Calu3 (cell line): ENCODE measurements around the gene SHMT1. TPM values are rescaled to one million over a fixed set of nuclear protein-coding genes. Genes with fewer than 3 reads are reported as not detected.
"Not testable (repeated sequence)": the region's sequence is repeated elsewhere in the genome, so short reads cannot be mapped to it uniquely, and the experiment has no call there.

Experiments
- Bru-seq: library from RNA; stranded (reverse); fragments of 400-500 nt; gene quantifications from one replicate; lab custom pipeline; 2021; lab: Mats Ljungman, UMichigan
- BruChase-seq, 2 experiments: library from RNA; stranded (reverse); fragments of 400-500 nt; gene quantifications; one replicate each; lab custom pipeline; 2021; lab: Mats Ljungman, UMichigan
- BruUV-seq: library from RNA; stranded (reverse); fragments of 400-500 nt; replicated peaks from 2 replicates; lab custom pipeline; 2021; lab: Mats Ljungman, UMichigan
- CTCF ChIA-PET: fragments of 300-600 bp; sonication (Branson Sonifier 250); formaldehyde crosslinking; loops from one replicate; lab custom pipeline; 2022; ENCODE audit warnings: antibody characterized with exemption; lab: Charles Lee
- DNase-seq: peaks from one replicate; pipeline ENCODE4 v3.0.0; 2022
- H3K27ac Mint-ChIP-seq: one replicate; pipeline ENCODE4 v1.8.0; 2022; ENCODE audit warnings: mixed read lengths; ENCODE audit not compliant: unreplicated experiment
- H3K27me3 Mint-ChIP-seq: one replicate; pipeline ENCODE4 v1.8.0; 2022; ENCODE audit warnings: mixed read lengths; ENCODE audit not compliant: unreplicated experiment
- H3K36me3 Mint-ChIP-seq: one replicate; pipeline ENCODE4 v1.8.0; 2022; ENCODE audit warnings: mild to moderate bottlenecking, moderate library complexity, mixed read lengths; ENCODE audit not compliant: insufficient read depth, unreplicated experiment
- H3K4me1 Mint-ChIP-seq: one replicate; pipeline ENCODE4 v1.8.0; 2022; ENCODE audit warnings: mild to moderate bottlenecking, low read depth, mixed read lengths; ENCODE audit not compliant: unreplicated experiment
- H3K4me3 Mint-ChIP-seq: one replicate; pipeline ENCODE4 v1.8.0; 2022; ENCODE audit warnings: mild to moderate bottlenecking, low read depth, moderate library complexity, mixed read lengths; ENCODE audit not compliant: unreplicated experiment
- H3K9me3 Mint-ChIP-seq: one replicate; pipeline ENCODE4 v1.8.0; 2022; ENCODE audit warnings: low read depth, mixed read lengths; ENCODE audit not compliant: unreplicated experiment
- CTCF ChIP-seq: fragments of 200-600 bp; IDR thresholded peaks from one replicate; pipeline ENCODE4 v1.8.0; 2022; ENCODE audit warnings: antibody characterized with exemption; ENCODE audit not compliant: unreplicated experiment
- intact Hi-C: fragments of 100-400 bp; cut with micrococcal nuclease; formaldehyde crosslinking; loops from one replicate; pipeline ENCODE4 v1.10.0; 2022; ENCODE audit not compliant: unreplicated experiment
- long read RNA-seq: library from polyadenylated mRNA; stranded (forward); transcript quantifications from one replicate; pipeline ENCODE4 v2.0.0, GENCODE V29; 2022
- total RNA-seq: library from RNA; stranded (reverse); gene quantifications from 2 replicates; pipeline ENCODE4 v1.2.3, GENCODE V29; 2022

SHMT1 gene
- 52.3 and 55.7 TPM in 2 replicates for total RNA-seq
- percentile 65 among the genes with signal in this experiment for Bru-seq, nascent RNA
- BruChase-seq, experiment 1, labeled RNA remaining after a 6-hour chase, result percentile 75 among the genes with signal in this experiment
- BruChase-seq, experiment 2, labeled RNA remaining after a 2-hour chase, result percentile 76 among the genes with signal in this experiment
- long read RNA-seq, transcript SHMT1-201 (12 exons, 2,464 nt), result major isoform, 42 of 100 reads
- long read RNA-seq, transcript SHMT1-203 (11 exons, 1,656 nt), result minor isoform, 25 of 100 reads
- long read RNA-seq, partial matches to known transcripts, result 8 of 100 reads
- long read RNA-seq, other reads (novel, unspliced or antisense), result 24 of 100 reads

GRCh38 chr17:18363101-18364049 is at the start of gene SHMT1:
Gene SHMT1 (minus strand): TSS chr17:18363550. CDS start chr17:18355981, 7,569 bp downstream.
- Mint-ChIP-seq H3K36me3 (peaks cover 29% of the 10 kb centered on the region), H3K4me1 (peaks cover 8% of the 10 kb centered on the region), H3K27me3 (no peaks in the 10 kb centered on the region), H3K27ac (peak within 1 kb of the TSS; percentile 86), H3K4me3 (peak within 1 kb of the TSS; percentile 84), H3K9me3 (no peaks in the 10 kb centered on the region)
- intact Hi-C loops, result no loop called here
- BruUV-seq, result no TSS peak
- peak; percentile 93 for DNase-seq
- CTCF ChIA-PET, result interaction anchor here (0.5 to 0.8 kb wide), 2 partner anchors 49 to 151 kb away, joined by 3 read pairs; partner anchors contain the start of genes SMCR8 and TOP3A
- TF ChIP-seq CTCF, result no peak

- peaks cover 16% of the 10 kb centered on the region for H3K4me1 Mint-ChIP-seq
- DNase-seq, intact Hi-C loops, H3K9me3 Mint-ChIP-seq, CTCF ChIA-PET, BruUV-seq, H3K27ac Mint-ChIP-seq, H3K27me3 Mint-ChIP-seq: not testable (repeated sequence)
- H3K36me3 Mint-ChIP-seq, result peaks cover 18% of the 10 kb centered on the region
- H3K4me3 Mint-ChIP-seq, result peak overlapping the region; percentile 79
Observed at GRCh38 chr17:18412001-18412538, 48.7 kb upstream of the SHMT1 start.

GRCh38 chr17:18411377-18411864 is 48.1 kb upstream of the SHMT1 start:
- BruUV-seq, DNase-seq, intact Hi-C loops, H3K27me3 Mint-ChIP-seq, H3K9me3 Mint-ChIP-seq, CTCF ChIA-PET: not testable (repeated sequence)
- H3K27ac Mint-ChIP-seq, result peak overlapping the region; percentile 54
- peak overlapping the region; percentile 79 for H3K4me3 Mint-ChIP-seq
- peaks cover 18% of the 10 kb centered on the region for H3K36me3 Mint-ChIP-seq
- H3K4me1 Mint-ChIP-seq, result peaks cover 16% of the 10 kb centered on the region

GRCh38 chr17:18410736-18411135 is 47.4 kb upstream of the SHMT1 start:
- Mint-ChIP-seq H3K36me3 (peaks cover 18% of the 10 kb centered on the region), H3K4me1 (peaks cover 16% of the 10 kb centered on the region), H3K4me3 (peak overlapping the region; percentile 79)
- H3K27me3 Mint-ChIP-seq, CTCF ChIA-PET, DNase-seq, intact Hi-C loops, H3K9me3 Mint-ChIP-seq, BruUV-seq, H3K27ac Mint-ChIP-seq: not testable (repeated sequence)

- H3K4me3 Mint-ChIP-seq, intact Hi-C loops, BruUV-seq, H3K27ac Mint-ChIP-seq, CTCF ChIA-PET, DNase-seq, H3K27me3 Mint-ChIP-seq, H3K9me3 Mint-ChIP-seq: not testable (repeated sequence)
- H3K36me3 Mint-ChIP-seq, result peaks cover 18% of the 10 kb centered on the region
- peaks cover 16% of the 10 kb centered on the region for H3K4me1 Mint-ChIP-seq
Observed at GRCh38 chr17:18409321-18409720, 46.0 kb upstream of the SHMT1 start.

GRCh38 chr17:18408906-18409305 is 45.6 kb upstream of the SHMT1 start:
- H3K27me3 Mint-ChIP-seq, CTCF ChIA-PET, H3K9me3 Mint-ChIP-seq, DNase-seq, H3K27ac Mint-ChIP-seq, intact Hi-C loops, H3K4me3 Mint-ChIP-seq, BruUV-seq: not testable (repeated sequence)
- Mint-ChIP-seq H3K4me1 (peaks cover 16% of the 10 kb centered on the region), H3K36me3 (peaks cover 18% of the 10 kb centered on the region)

GRCh38 chr17:18403604-18404003 is 40.3 kb upstream of the SHMT1 start:
- CTCF ChIA-PET, H3K4me3 Mint-ChIP-seq, BruUV-seq, H3K4me1 Mint-ChIP-seq, H3K27ac Mint-ChIP-seq, H3K9me3 Mint-ChIP-seq, DNase-seq, H3K36me3 Mint-ChIP-seq, H3K27me3 Mint-ChIP-seq, intact Hi-C loops: not testable (repeated sequence)

- not testable (repeated sequence) for H3K36me3 Mint-ChIP-seq
Observed at GRCh38 chr17:18403166-18403565, 39.8 kb upstream of the SHMT1 start.

More at GRCh38 chr17:18403166-18403565, 39.8 kb upstream of the SHMT1 start:
- intact Hi-C loops, DNase-seq, H3K27me3 Mint-ChIP-seq, H3K9me3 Mint-ChIP-seq, H3K4me1 Mint-ChIP-seq, H3K4me3 Mint-ChIP-seq, H3K27ac Mint-ChIP-seq, BruUV-seq, CTCF ChIA-PET: not testable (repeated sequence)
